ENCODE data around the gene DDX20.

DDX20 gene

DNA sequence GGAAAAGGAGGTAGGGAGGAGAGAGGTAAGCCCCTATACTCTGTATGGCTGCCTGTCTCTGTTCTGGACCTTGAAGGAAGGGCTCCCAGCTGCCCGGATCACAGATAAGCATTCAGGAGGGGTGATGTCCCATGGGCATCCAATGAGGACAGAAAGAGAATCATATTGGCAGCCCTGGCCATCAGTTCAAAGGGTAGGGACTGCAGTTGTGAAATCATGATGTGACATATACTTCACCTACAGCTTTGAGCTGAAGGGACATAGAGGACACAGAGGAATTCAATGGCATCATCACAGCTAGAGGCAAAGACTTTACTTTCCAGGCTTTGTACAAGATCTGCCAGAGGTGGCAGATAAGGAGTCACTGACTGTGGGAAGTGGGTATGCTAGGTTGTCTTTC, 21.6 kb downstream of the DDX20 start:
- no peak for DNase-seq
- no peak overlapping the region for H4K8ac ChIP-seq (ENCODE audit: low read depth, low read length)
- H3K4ac ChIP-seq (ENCODE audit: low read depth, low read length), result no peak overlapping the region
- no peak overlapping the region for H2BK15ac ChIP-seq (replicated peaks; ENCODE audit: low read depth)
- no peak overlapping the region for H3K27ac ChIP-seq (ENCODE audit: low read depth, low read length)
- H3K4me3 ChIP-seq (ENCODE audit: low read length), result no peak overlapping the region
- no peak overlapping the region for H3K4me2 ChIP-seq (ENCODE audit: low read length)
- no peak overlapping the region for H3K9ac ChIP-seq (ENCODE audit: low read length)
- H3K79me2 ChIP-seq (ENCODE audit: control insufficient read depth, insufficient read depth, low read length), result no peaks in the 10 kb centered on the region
- no peak overlapping the region for H3K18ac ChIP-seq (ENCODE audit: low read length)
- H3K36me3 ChIP-seq (ENCODE audit: control insufficient read depth, insufficient read depth, low read length), result no peaks in the 10 kb centered on the region
- H3K79me1 ChIP-seq (ENCODE audit: low read length), result no peaks in the 10 kb centered on the region
- no peaks in the 10 kb centered on the region for H3K4me1 ChIP-seq (ENCODE audit: control insufficient read depth, low read depth, low read length)
- no peak overlapping the region for H2BK5ac ChIP-seq (ENCODE audit: low read length)
- no peak overlapping the region for H2BK120ac ChIP-seq (ENCODE audit: low read depth, low read length)
- H3K23ac ChIP-seq (ENCODE audit: low read length), result no peak overlapping the region
- no peaks in the 10 kb centered on the region for H3K27me3 ChIP-seq (ENCODE audit: insufficient read depth, low read length, poor library complexity)
- no peak overlapping the region for H4K5ac ChIP-seq (ENCODE audit: low read length)
- no peak overlapping the region for H3K56ac ChIP-seq (ENCODE audit: low read length)
- no CpG with 5 or more reads among the region's 1 CpG for WGBS (ENCODE audit: extremely low coverage, insufficient coverage, low lambda C conversion rate)
- H2AK5ac ChIP-seq (ENCODE audit: low read length), result no peak overlapping the region

GRCh38 chr1:111778066-111778465, 22.4 kb downstream of the DDX20 start:
- no peaks in the 10 kb centered on the region for H3K27me3 ChIP-seq (ENCODE audit: insufficient read depth, low read length, poor library complexity)
- no peak overlapping the region for H3K4ac ChIP-seq (ENCODE audit: low read depth, low read length)
- no peak overlapping the region for H3K4me3 ChIP-seq (ENCODE audit: low read length)
- no peaks in the 10 kb centered on the region for H3K4me1 ChIP-seq (ENCODE audit: control insufficient read depth, low read depth, low read length)
- no peak overlapping the region for H2AK5ac ChIP-seq (ENCODE audit: low read length)
- H3K9ac ChIP-seq (ENCODE audit: low read length), result no peak overlapping the region
- no peak overlapping the region for H2BK120ac ChIP-seq (ENCODE audit: low read depth, low read length)
- H3K79me1 ChIP-seq (ENCODE audit: low read length), result no peaks in the 10 kb centered on the region
- no peak overlapping the region for H4K8ac ChIP-seq (ENCODE audit: low read depth, low read length)
- no peak for DNase-seq
- no peak overlapping the region for H3K18ac ChIP-seq (ENCODE audit: low read length)
- no peak overlapping the region for H4K5ac ChIP-seq (ENCODE audit: low read length)
- H3K23ac ChIP-seq (ENCODE audit: low read length), result no peak overlapping the region
- H3K79me2 ChIP-seq (ENCODE audit: control insufficient read depth, insufficient read depth, low read length), result no peaks in the 10 kb centered on the region
- no peak overlapping the region for H3K4me2 ChIP-seq (ENCODE audit: low read length)
- H3K27ac ChIP-seq (ENCODE audit: low read depth, low read length), result no peak overlapping the region
- no peak overlapping the region for H2BK15ac ChIP-seq (replicated peaks; ENCODE audit: low read depth)
- no peak overlapping the region for H3K56ac ChIP-seq (ENCODE audit: low read length)
- no peak overlapping the region for H2BK5ac ChIP-seq (ENCODE audit: low read length)
- WGBS (ENCODE audit: extremely low coverage, insufficient coverage, low lambda C conversion rate), result no CpG with 5 or more reads among the region's 6 CpGs
- no peaks in the 10 kb centered on the region for H3K36me3 ChIP-seq (ENCODE audit: control insufficient read depth, insufficient read depth, low read length)

DNA sequence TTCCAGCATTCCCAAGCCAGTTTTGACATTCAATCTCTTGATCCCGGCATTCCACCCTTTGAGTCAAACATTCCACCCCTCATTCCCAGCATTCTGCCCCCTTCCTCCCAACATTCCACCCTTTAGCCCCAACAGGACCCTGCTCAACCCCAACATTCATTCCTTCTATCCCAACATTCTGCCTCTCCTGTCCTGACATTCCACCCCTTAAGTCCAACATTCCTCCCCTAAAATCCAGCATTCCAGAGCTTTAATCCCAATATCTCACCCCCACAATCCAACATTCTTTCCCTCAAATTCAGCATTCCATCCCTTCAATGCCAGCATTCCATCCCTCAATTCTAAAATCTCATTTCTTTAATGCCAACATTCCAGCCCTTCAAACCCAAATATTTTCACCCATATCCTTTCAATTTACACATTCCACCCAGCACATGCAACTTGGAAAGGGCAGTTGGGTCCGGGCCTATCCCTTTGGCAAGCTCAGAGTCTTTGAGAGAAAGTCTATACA, 22.9 kb downstream of the DDX20 start:
- no peak overlapping the region for H3K27ac ChIP-seq (ENCODE audit: low read depth, low read length)
- no peak overlapping the region for H2BK15ac ChIP-seq (replicated peaks; ENCODE audit: low read depth)
- DNase-seq, result peak; percentile 89
- no peak overlapping the region for H3K4me2 ChIP-seq (ENCODE audit: low read length)
- H3K23ac ChIP-seq (ENCODE audit: low read length), result no peak overlapping the region
- H2BK120ac ChIP-seq (ENCODE audit: low read depth, low read length), result no peak overlapping the region
- H3K9ac ChIP-seq (ENCODE audit: low read length), result no peak overlapping the region
- H3K36me3 ChIP-seq (ENCODE audit: control insufficient read depth, insufficient read depth, low read length), result no peaks in the 10 kb centered on the region
- no peaks in the 10 kb centered on the region for H3K27me3 ChIP-seq (ENCODE audit: insufficient read depth, low read length, poor library complexity)
- no peak overlapping the region for H3K4me3 ChIP-seq (ENCODE audit: low read length)
- no CpG with 5 or more reads among the region's 2 CpGs for WGBS (ENCODE audit: extremely low coverage, insufficient coverage, low lambda C conversion rate)
- no peak overlapping the region for H3K56ac ChIP-seq (ENCODE audit: low read length)
- H2BK5ac ChIP-seq (ENCODE audit: low read length), result no peak overlapping the region
- H4K5ac ChIP-seq (ENCODE audit: low read length), result no peak overlapping the region
- H2AK5ac ChIP-seq (ENCODE audit: low read length), result no peak overlapping the region
- H3K79me2 ChIP-seq (ENCODE audit: control insufficient read depth, insufficient read depth, low read length), result no peaks in the 10 kb centered on the region
- H4K8ac ChIP-seq (ENCODE audit: low read depth, low read length), result no peak overlapping the region
- H3K4ac ChIP-seq (ENCODE audit: low read depth, low read length), result no peak overlapping the region
- no peaks in the 10 kb centered on the region for H3K79me1 ChIP-seq (ENCODE audit: low read length)
- H3K4me1 ChIP-seq (ENCODE audit: control insufficient read depth, low read depth, low read length), result no peaks in the 10 kb centered on the region
- H3K18ac ChIP-seq (ENCODE audit: low read length), result no peak overlapping the region

DNA sequence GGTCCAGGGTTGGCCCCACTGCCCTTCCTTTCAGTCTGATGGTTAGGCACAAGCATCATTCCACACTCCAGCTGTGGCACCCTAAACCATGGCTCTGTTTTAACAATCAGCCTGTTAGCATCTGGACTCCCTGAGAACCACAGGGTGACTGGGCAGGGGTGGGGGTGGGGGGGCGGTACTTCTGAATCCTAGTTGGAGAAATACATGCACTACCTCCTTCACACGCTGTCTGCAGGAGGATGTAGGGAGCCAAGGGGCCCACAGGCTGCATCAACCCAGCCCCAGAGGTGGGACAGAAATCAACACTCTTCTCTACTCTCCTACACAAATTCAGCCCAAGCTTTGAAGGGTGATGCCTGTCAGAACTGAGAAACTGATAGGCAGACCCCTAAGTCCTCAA, 23.8 kb downstream of the DDX20 start:
- no peaks in the 10 kb centered on the region for H3K4me1 ChIP-seq (ENCODE audit: control insufficient read depth, low read depth, low read length)
- no peaks in the 10 kb centered on the region for H3K27me3 ChIP-seq (ENCODE audit: insufficient read depth, low read length, poor library complexity)
- H3K23ac ChIP-seq (ENCODE audit: low read length), result no peak overlapping the region
- WGBS (ENCODE audit: extremely low coverage, insufficient coverage, low lambda C conversion rate), result no CpG with 5 or more reads among the region's 2 CpGs
- no peak for DNase-seq
- H2BK120ac ChIP-seq (ENCODE audit: low read depth, low read length), result no peak overlapping the region
- no peak overlapping the region for H3K18ac ChIP-seq (ENCODE audit: low read length)
- no peak overlapping the region for H2BK15ac ChIP-seq (replicated peaks; ENCODE audit: low read depth)
- no peaks in the 10 kb centered on the region for H3K79me1 ChIP-seq (ENCODE audit: low read length)
- no peak overlapping the region for H4K8ac ChIP-seq (ENCODE audit: low read depth, low read length)
- no peak overlapping the region for H4K5ac ChIP-seq (ENCODE audit: low read length)
- H3K56ac ChIP-seq (ENCODE audit: low read length), result no peak overlapping the region
- H3K27ac ChIP-seq (ENCODE audit: low read depth, low read length), result no peak overlapping the region
- no peaks in the 10 kb centered on the region for H3K36me3 ChIP-seq (ENCODE audit: control insufficient read depth, insufficient read depth, low read length)
- H3K4ac ChIP-seq (ENCODE audit: low read depth, low read length), result no peak overlapping the region
- H3K79me2 ChIP-seq (ENCODE audit: control insufficient read depth, insufficient read depth, low read length), result no peaks in the 10 kb centered on the region
- no peak overlapping the region for H3K4me2 ChIP-seq (ENCODE audit: low read length)
- no peak overlapping the region for H2AK5ac ChIP-seq (ENCODE audit: low read length)
- H2BK5ac ChIP-seq (ENCODE audit: low read length), result no peak overlapping the region
- no peak overlapping the region for H3K4me3 ChIP-seq (ENCODE audit: low read length)
- no peak overlapping the region for H3K9ac ChIP-seq (ENCODE audit: low read length)

- no peak overlapping the region for H3K27ac ChIP-seq (ENCODE audit: low read depth, low read length)
- H2AK5ac ChIP-seq (ENCODE audit: low read length), result no peak overlapping the region
- H3K9ac ChIP-seq (ENCODE audit: low read length), result no peak overlapping the region
- H3K18ac ChIP-seq (ENCODE audit: low read length), result no peak overlapping the region
- H3K4me2 ChIP-seq (ENCODE audit: low read length), result no peak overlapping the region
- WGBS (ENCODE audit: extremely low coverage, insufficient coverage, low lambda C conversion rate), result no CpG with 5 or more reads among the region's 4 CpGs
- H4K5ac ChIP-seq (ENCODE audit: low read length), result no peak overlapping the region
- no peak overlapping the region for H3K4me3 ChIP-seq (ENCODE audit: low read length)
- no peaks in the 10 kb centered on the region for H3K79me2 ChIP-seq (ENCODE audit: control insufficient read depth, insufficient read depth, low read length)
- H2BK120ac ChIP-seq (ENCODE audit: low read depth, low read length), result no peak overlapping the region
- no peak overlapping the region for H2BK5ac ChIP-seq (ENCODE audit: low read length)
- no peaks in the 10 kb centered on the region for H3K27me3 ChIP-seq (ENCODE audit: insufficient read depth, low read length, poor library complexity)
- no peak overlapping the region for H4K8ac ChIP-seq (ENCODE audit: low read depth, low read length)
- no peaks in the 10 kb centered on the region for H3K4me1 ChIP-seq (ENCODE audit: control insufficient read depth, low read depth, low read length)
- H2BK15ac ChIP-seq (replicated peaks; ENCODE audit: low read depth), result no peak overlapping the region
- H3K23ac ChIP-seq (ENCODE audit: low read length), result no peak overlapping the region
- no peak overlapping the region for H3K56ac ChIP-seq (ENCODE audit: low read length)
- no peak overlapping the region for H3K4ac ChIP-seq (ENCODE audit: low read depth, low read length)
- H3K36me3 ChIP-seq (ENCODE audit: control insufficient read depth, insufficient read depth, low read length), result no peaks in the 10 kb centered on the region
- DNase-seq, result no peak
- no peaks in the 10 kb centered on the region for H3K79me1 ChIP-seq (ENCODE audit: low read length)
Observed at GRCh38 chr1:111784273-111784901, 28.7 kb downstream of the DDX20 start.

DNA sequence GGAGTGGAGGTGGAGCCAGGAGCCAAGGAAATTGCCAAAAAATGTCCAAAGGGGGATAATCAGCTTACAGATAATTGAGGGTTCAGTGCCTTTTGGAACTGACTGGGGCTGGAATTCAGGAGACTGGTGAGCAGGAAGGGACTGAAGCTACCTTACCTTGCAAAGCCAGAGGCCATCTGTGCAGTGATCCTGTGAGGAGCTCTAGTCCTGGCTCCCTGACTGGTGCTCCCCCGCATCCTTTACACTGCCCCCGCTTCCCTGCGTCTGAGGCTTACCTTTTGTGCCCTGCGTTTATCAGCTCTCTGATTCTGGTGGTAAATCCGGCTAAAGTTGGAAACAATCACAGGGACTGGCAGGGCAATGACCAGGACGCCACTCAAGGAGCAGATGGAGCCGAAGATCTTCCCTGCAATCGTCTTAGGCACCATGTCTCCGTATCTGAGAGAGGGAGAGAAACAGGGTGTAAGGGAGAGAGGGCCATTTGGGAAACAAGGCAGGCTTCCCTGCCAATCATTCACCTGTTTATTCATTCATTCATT, 31.0 kb downstream of the DDX20 start:
- H2BK15ac ChIP-seq (replicated peaks; ENCODE audit: low read depth), result no peak overlapping the region
- H3K79me2 ChIP-seq (ENCODE audit: control insufficient read depth, insufficient read depth, low read length), result no peaks in the 10 kb centered on the region
- H3K27me3 ChIP-seq (ENCODE audit: insufficient read depth, low read length, poor library complexity), result no peaks in the 10 kb centered on the region
- H3K27ac ChIP-seq (ENCODE audit: low read depth, low read length), result no peak overlapping the region
- no peak overlapping the region for H3K9ac ChIP-seq (ENCODE audit: low read length)
- no peak overlapping the region for H4K5ac ChIP-seq (ENCODE audit: low read length)
- H3K4me1 ChIP-seq (ENCODE audit: control insufficient read depth, low read depth, low read length), result no peaks in the 10 kb centered on the region
- no peak overlapping the region for H3K23ac ChIP-seq (ENCODE audit: low read length)
- no peaks in the 10 kb centered on the region for H3K36me3 ChIP-seq (ENCODE audit: control insufficient read depth, insufficient read depth, low read length)
- DNase-seq, result no peak
- no peak overlapping the region for H3K4me3 ChIP-seq (ENCODE audit: low read length)
- no peak overlapping the region for H3K4me2 ChIP-seq (ENCODE audit: low read length)
- WGBS (ENCODE audit: extremely low coverage, insufficient coverage, low lambda C conversion rate), result no CpG with 5 or more reads among the region's 9 CpGs
- H3K56ac ChIP-seq (ENCODE audit: low read length), result no peak overlapping the region
- no peak overlapping the region for H2BK5ac ChIP-seq (ENCODE audit: low read length)
- no peak overlapping the region for H2AK5ac ChIP-seq (ENCODE audit: low read length)
- no peak overlapping the region for H3K18ac ChIP-seq (ENCODE audit: low read length)
- H4K8ac ChIP-seq (ENCODE audit: low read depth, low read length), result no peak overlapping the region
- no peaks in the 10 kb centered on the region for H3K79me1 ChIP-seq (ENCODE audit: low read length)
- no peak overlapping the region for H2BK120ac ChIP-seq (ENCODE audit: low read depth, low read length)
- H3K4ac ChIP-seq (ENCODE audit: low read depth, low read length), result no peak overlapping the region

All from mesendoderm (in vitro differentiated cells).